ENCODE measurements around the gene EPB41L2. TPM values are rescaled to one million over a fixed set of nuclear protein-coding genes. Genes with fewer than 3 reads are reported as not detected.

Gene EPB41L2
- total RNA-seq, 3 donors from 2014 or later (not counting 1 experiment from before 2014, with no cell fraction given) = 6.8 to 11.4 (median 11.0) TPM

GRCh38 chr6:131024565-131024964, 38.5 kb downstream of the EPB41L2 start:
- Mint-ChIP-seq H3K9me3 (no peaks in the 10 kb centered on the region), H3K27me3 (ENCODE audit: low read depth in 2 of 2) (no peaks in the 10 kb centered on the region), H3K36me3 (no peaks in the 10 kb centered on the region), H3K27ac (no peak overlapping the region), H3K4me1 (no peaks in the 10 kb centered on the region), H3K4me3 (no peak overlapping the region)
- no peak overlapping the region for H3K4me3 ChIP-seq (ENCODE audit: low read length)
- H3K27ac ChIP-seq (ENCODE audit: low read length) = no peak overlapping the region
- no peaks in the 10 kb centered on the region for H3K36me3 ChIP-seq (ENCODE audit: control insufficient read depth, insufficient read depth, low read length)
- no peak for TF ChIP-seq CTCF (IDR thresholded peaks at IDR 0.05)
- no peaks in the 10 kb centered on the region for H3K27me3 ChIP-seq (ENCODE audit: control insufficient read depth, insufficient read depth, low read length)
- no peaks in the 10 kb centered on the region for H3K4me1 ChIP-seq (ENCODE audit: control insufficient read depth, insufficient read depth, low read length)
- no peak for ATAC-seq
- no peak for DNase-seq
- 91% methylated on average over 6 of the region's 6 CpGs for WGBS (ENCODE audit: insufficient coverage)
- intact Hi-C loops (cut with micrococcal nuclease) = no loop called here
- no peaks in the 10 kb centered on the region for H3K9me3 ChIP-seq (ENCODE audit: control insufficient read depth, insufficient read depth, low read length)

GRCh38 chr6:131023834-131024504, 39.1 kb downstream of the EPB41L2 start:
- H3K27me3 Mint-ChIP-seq (ENCODE audit: low read depth in 2 of 2) = no peaks in the 10 kb centered on the region
- H3K27me3 ChIP-seq (ENCODE audit: control insufficient read depth, insufficient read depth, low read length) = no peaks in the 10 kb centered on the region

GRCh38 chr6:131022691-131023090, 40.4 kb downstream of the EPB41L2 start:
- Mint-ChIP-seq H3K4me1 (no peaks in the 10 kb centered on the region), H3K4me3 (no peak overlapping the region)

More at GRCh38 chr6:131023834-131024504, 39.1 kb downstream of the EPB41L2 start:
- Histone ChIP-seq H3K4me1 (ENCODE audit: control insufficient read depth, insufficient read depth, low read length) (no peaks in the 10 kb centered on the region), H3K27ac (ENCODE audit: low read length) (no peak overlapping the region), H3K4me3 (ENCODE audit: low read length) (no peak overlapping the region), H3K9me3 (ENCODE audit: control insufficient read depth, insufficient read depth, low read length) (no peaks in the 10 kb centered on the region), H3K36me3 (ENCODE audit: control insufficient read depth, insufficient read depth, low read length) (no peaks in the 10 kb centered on the region)
- TF ChIP-seq CTCF (IDR thresholded peaks at IDR 0.05) = no peak
- H3K4me1 Mint-ChIP-seq = no peaks in the 10 kb centered on the region
- DNase-seq (no peak), ATAC-seq (no peak)
- no peaks in the 10 kb centered on the region for H3K36me3 Mint-ChIP-seq
- no peak overlapping the region for H3K27ac Mint-ChIP-seq
- H3K4me3 Mint-ChIP-seq = no peak overlapping the region
- no peaks in the 10 kb centered on the region for H3K9me3 Mint-ChIP-seq
- 75% methylated on average over 3 of the region's 3 CpGs for WGBS (ENCODE audit: insufficient coverage)
- intact Hi-C loops (cut with micrococcal nuclease) = no loop called here

More at GRCh38 chr6:131022691-131023090, 40.4 kb downstream of the EPB41L2 start:
- Histone ChIP-seq H3K9me3 (ENCODE audit: control insufficient read depth, insufficient read depth, low read length) (no peaks in the 10 kb centered on the region), H3K4me1 (ENCODE audit: control insufficient read depth, insufficient read depth, low read length) (no peaks in the 10 kb centered on the region), H3K27ac (ENCODE audit: low read length) (no peak overlapping the region), H3K4me3 (ENCODE audit: low read length) (no peak overlapping the region), H3K27me3 (ENCODE audit: control insufficient read depth, insufficient read depth, low read length) (no peaks in the 10 kb centered on the region), H3K36me3 (ENCODE audit: control insufficient read depth, insufficient read depth, low read length) (no peaks in the 10 kb centered on the region)
- Mint-ChIP-seq H3K27ac (no peak overlapping the region), H3K27me3 (ENCODE audit: low read depth in 2 of 2) (no peaks in the 10 kb centered on the region), H3K9me3 (no peaks in the 10 kb centered on the region), H3K36me3 (no peaks in the 10 kb centered on the region)
- TF ChIP-seq CTCF (IDR thresholded peaks at IDR 0.05) = no peak
- intact Hi-C loops (cut with micrococcal nuclease) = no loop called here
- WGBS (ENCODE audit: insufficient coverage) = 100% methylated on average over 2 of the region's 4 CpGs
- DNase-seq (no peak), ATAC-seq (no peak)

All from natural killer cell (primary cell).